ENCODE results near the gene SPON1. TPM values are rescaled to one million over a fixed set of nuclear protein-coding genes. Genes with fewer than 3 reads are reported as not detected.

SPON1 gene
- total RNA-seq, 1 donor from 2014 or later = 76.8 TPM

GRCh38 chr11:14223636-14224288 lies 261.2 kb downstream of the SPON1 start:
- Histone ChIP-seq H3K27ac (no peak overlapping the region), H3K36me3 (no peaks in the 10 kb centered on the region), H3K4me1 (peaks cover 3% of the 10 kb centered on the region), H3K9me3 (no peaks in the 10 kb centered on the region), H3K4me3 (no peak overlapping the region), H3K27me3 (no peaks in the 10 kb centered on the region)
- no peak for ATAC-seq
- no peak for TF ChIP-seq CTCF (IDR thresholded peaks at IDR 0.05)
- DNase-seq = no peak
- intact Hi-C loops (cut with DNase I) = no loop called here

GRCh38 chr11:14224395-14224794 lies 261.9 kb downstream of the SPON1 start:
- no peak for TF ChIP-seq CTCF (IDR thresholded peaks at IDR 0.05)

GRCh38 chr11:14225666-14226065 lies 263.1 kb downstream of the SPON1 start:
- DNase-seq = no peak
- Histone ChIP-seq H3K36me3 (no peaks in the 10 kb centered on the region), H3K27ac (no peak overlapping the region), H3K27me3 (no peaks in the 10 kb centered on the region), H3K4me3 (no peak overlapping the region), H3K4me1 (peaks cover 3% of the 10 kb centered on the region), H3K9me3 (no peaks in the 10 kb centered on the region)
- ATAC-seq = no peak
- intact Hi-C loops (cut with DNase I) = no loop called here
- no peak for TF ChIP-seq CTCF (IDR thresholded peaks at IDR 0.05)

More at GRCh38 chr11:14224395-14224794, 261.9 kb downstream of the SPON1 start:
- intact Hi-C loops (cut with DNase I) = no loop called here
- H3K9me3 ChIP-seq = no peaks in the 10 kb centered on the region
- H3K27me3 ChIP-seq = no peaks in the 10 kb centered on the region
- H3K36me3 ChIP-seq = no peaks in the 10 kb centered on the region
- no peak for ATAC-seq
- no peak for DNase-seq
- H3K27ac ChIP-seq = no peak overlapping the region
- H3K4me1 ChIP-seq = peaks cover 3% of the 10 kb centered on the region
- H3K4me3 ChIP-seq = no peak overlapping the region

- intact Hi-C loops (cut with DNase I) = no loop called here
- Histone ChIP-seq H3K9me3 (no peaks in the 10 kb centered on the region), H3K36me3 (no peaks in the 10 kb centered on the region), H3K4me1 (peaks cover 2% of the 10 kb centered on the region), H3K4me3 (no peak overlapping the region), H3K27ac (no peak overlapping the region), H3K27me3 (no peaks in the 10 kb centered on the region)
- no peak for TF ChIP-seq CTCF (IDR thresholded peaks at IDR 0.05)
- DNase-seq (no peak), ATAC-seq (no peak)
These were observed 265.8 kb downstream of the SPON1 start for GRCh38 chr11:14228356-14228755.

- no peaks in the 10 kb centered on the region for H3K4me1 ChIP-seq
- no peak for TF ChIP-seq CTCF (IDR thresholded peaks at IDR 0.05)
- H3K36me3 ChIP-seq = no peaks in the 10 kb centered on the region
- H3K27me3 ChIP-seq = no peaks in the 10 kb centered on the region
- intact Hi-C loops (cut with DNase I) = no loop called here
- DNase-seq = no peak
- no peak for ATAC-seq
- no peaks in the 10 kb centered on the region for H3K9me3 ChIP-seq
- H3K4me3 ChIP-seq = no peak overlapping the region
- H3K27ac ChIP-seq = no peak overlapping the region
These were observed 266.9 kb downstream of the SPON1 start for GRCh38 chr11:14229472-14229871.

- intact Hi-C loops (cut with DNase I) = no loop called here
- H3K36me3 ChIP-seq = no peaks in the 10 kb centered on the region
- H3K27ac ChIP-seq = no peak overlapping the region
- no peaks in the 10 kb centered on the region for H3K9me3 ChIP-seq
- H3K4me3 ChIP-seq = no peak overlapping the region
- DNase-seq (no peak), ATAC-seq (no peak)
- TF ChIP-seq CTCF (IDR thresholded peaks at IDR 0.05) = no peak
- H3K4me1 ChIP-seq = no peaks in the 10 kb centered on the region
- no peaks in the 10 kb centered on the region for H3K27me3 ChIP-seq
These were observed 267.9 kb downstream of the SPON1 start for GRCh38 chr11:14230407-14230806.

Measured in upper lobe of right lung (tissue), 1 donor.